HAP-1 (cell line): ENCODE measurements around the gene ITFG2.

Experiments used
- DNase-seq, 2 experiments: peaks; one replicate each; pipeline ENCODE4 v3.0.0-alpha.2; 2016 to 2020; ENCODE audit warnings: low spot score in 2 of 2
- H3K27me3 ChIP-seq: fragments of 250-450 bp; sonication (Bioruptor Pico); 2 replicates; pipeline ENCODE4 v1.5.1; 2020; ENCODE audit warnings: low read depth, mild to moderate bottlenecking, moderate library complexity
- H3K36me3 ChIP-seq: fragments of 250-450 bp; sonication (Bioruptor Pico); replicated peaks from 2 replicates; pipeline ENCODE4 v1.5.1; 2020; ENCODE audit warnings: mild to moderate bottlenecking
- H3K4me1 ChIP-seq: fragments of 250-450 bp; sonication (Bioruptor Pico); 2 replicates; pipeline ENCODE4 v1.5.1; 2020; ENCODE audit warnings: mild to moderate bottlenecking
- H3K4me3 ChIP-seq: fragments of 250-450 bp; sonication (Bioruptor Pico); 2 replicates; pipeline ENCODE4 v1.5.1; 2020; ENCODE audit warnings: mild to moderate bottlenecking, moderate library complexity
- H3K9me3 ChIP-seq: fragments of 250-450 bp; sonication (Bioruptor Pico); 2 replicates; pipeline ENCODE4 v1.5.1; 2020; ENCODE audit warnings: mild to moderate bottlenecking, moderate library complexity
- in situ Hi-C: fragments of 300-500 bp; cut with MboI; formaldehyde crosslinking; loops from 3 replicates; pipeline ENCODE4 v1.14.3; 2020; ENCODE audit warnings: low sequenced_read_pairs, inconsistent platforms, mixed read lengths

The ITFG2 gene

GRCh38 chr12:2801044-2801783 is 11.3 kb upstream of the ITFG2 start:
- Histone ChIP-seq H3K36me3 (peaks cover 100% of the 10 kb centered on the region), H3K9me3 (no peaks in the 10 kb centered on the region), H3K4me3 (no peak overlapping the region), H3K4me1 (peaks cover 7% of the 10 kb centered on the region), H3K27me3 (no peaks in the 10 kb centered on the region)
- in situ Hi-C loops = no loop called here
- DNase-seq = no peak

- H3K9me3 ChIP-seq = no peaks in the 10 kb centered on the region
These were observed 8.7 kb upstream of the ITFG2 start for GRCh38 chr12:2803635-2804392.

GRCh38 chr12:2804393-2805142 is 7.9 kb upstream of the ITFG2 start:
- Histone ChIP-seq H3K36me3 (peaks cover 74% of the 10 kb centered on the region), H3K27me3 (no peaks in the 10 kb centered on the region), H3K4me1 (no peaks in the 10 kb centered on the region), H3K9me3 (no peaks in the 10 kb centered on the region), H3K4me3 (no peak overlapping the region)
- DNase-seq = no peak
- in situ Hi-C loops = no loop called here

More at GRCh38 chr12:2803635-2804392, 8.7 kb upstream of the ITFG2 start:
- Histone ChIP-seq H3K4me3 (no peak overlapping the region), H3K27me3 (no peaks in the 10 kb centered on the region), H3K36me3 (peaks cover 81% of the 10 kb centered on the region), H3K4me1 (no peaks in the 10 kb centered on the region)
- in situ Hi-C loops = no loop called here
- DNase-seq = no peak

DNA sequence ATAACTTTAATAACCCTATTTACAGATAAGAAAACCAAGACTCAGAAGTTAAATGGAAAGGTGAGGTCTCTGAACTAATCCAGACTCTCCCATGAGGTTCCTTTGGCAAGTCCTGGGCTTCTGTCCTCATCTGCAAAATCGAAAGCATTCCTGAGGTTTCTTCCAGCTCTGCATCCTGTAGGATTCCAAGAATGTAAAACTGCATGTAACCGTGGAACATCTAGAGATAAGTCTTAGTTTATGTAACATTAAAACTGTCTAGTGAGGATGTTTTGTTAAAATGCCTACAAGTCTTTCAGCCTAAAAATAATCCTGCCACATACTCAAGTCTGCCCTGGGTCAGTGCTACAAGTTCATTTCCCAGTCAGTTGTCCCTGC is 7.3 kb upstream of the ITFG2 start:
- DNase-seq = no peak
- Histone ChIP-seq H3K4me1 (no peaks in the 10 kb centered on the region), H3K9me3 (no peaks in the 10 kb centered on the region), H3K27me3 (no peaks in the 10 kb centered on the region), H3K36me3 (peaks cover 68% of the 10 kb centered on the region), H3K4me3 (no peak overlapping the region)
- in situ Hi-C loops = no loop called here

- in situ Hi-C loops = no loop called here
These were observed 5.8 kb upstream of the ITFG2 start for GRCh38 chr12:2806700-2807099.

DNA sequence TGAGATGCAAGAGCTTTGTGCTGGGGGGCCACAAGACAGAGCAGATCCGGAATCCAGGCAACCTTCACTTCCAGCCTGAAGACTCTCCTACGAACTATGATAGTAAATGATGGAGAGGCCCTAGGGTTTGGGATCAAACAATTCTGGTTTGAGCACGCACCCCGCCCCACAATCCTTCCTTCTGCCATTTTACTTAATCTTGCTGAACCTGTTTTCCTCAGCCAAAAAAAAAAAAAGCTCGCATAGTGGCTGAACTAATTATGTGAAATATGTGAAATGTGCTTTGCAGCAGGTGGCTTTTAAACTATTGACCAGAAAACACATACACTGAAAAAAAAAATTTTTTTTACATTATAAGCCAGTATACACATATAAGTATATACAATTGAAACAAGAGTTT is 667 bp upstream of the ITFG2 start:
- Histone ChIP-seq H3K36me3 (peaks cover 13% of the 10 kb centered on the region), H3K27me3 (no peaks in the 10 kb centered on the region), H3K4me1 (peaks cover 4% of the 10 kb centered on the region), H3K4me3 (peak overlapping the region; percentile 94), H3K9me3 (no peaks in the 10 kb centered on the region)
- in situ Hi-C loops = no loop called here
- DNase-seq = no peak

More at GRCh38 chr12:2806700-2807099, 5.8 kb upstream of the ITFG2 start:
- Histone ChIP-seq H3K9me3 (no peaks in the 10 kb centered on the region), H3K27me3 (no peaks in the 10 kb centered on the region), H3K4me3 (no peak overlapping the region), H3K4me1 (no peaks in the 10 kb centered on the region; the same call in 1 of the 2 replicates), H3K36me3 (peaks cover 52% of the 10 kb centered on the region)
- DNase-seq = no peak

GRCh38 chr12:2813214-2814185 is 1.0 kb downstream of the ITFG2 start:
- Histone ChIP-seq H3K9me3 (no peaks in the 10 kb centered on the region), H3K27me3 (no peaks in the 10 kb centered on the region), H3K36me3 (peaks cover 20% of the 10 kb centered on the region), H3K4me3 (peak overlapping the region; percentile 94), H3K4me1 (peaks cover 4% of the 10 kb centered on the region)
- peak; percentile 68 to 81 for DNase-seq
- in situ Hi-C loops = no loop called here

DNA sequence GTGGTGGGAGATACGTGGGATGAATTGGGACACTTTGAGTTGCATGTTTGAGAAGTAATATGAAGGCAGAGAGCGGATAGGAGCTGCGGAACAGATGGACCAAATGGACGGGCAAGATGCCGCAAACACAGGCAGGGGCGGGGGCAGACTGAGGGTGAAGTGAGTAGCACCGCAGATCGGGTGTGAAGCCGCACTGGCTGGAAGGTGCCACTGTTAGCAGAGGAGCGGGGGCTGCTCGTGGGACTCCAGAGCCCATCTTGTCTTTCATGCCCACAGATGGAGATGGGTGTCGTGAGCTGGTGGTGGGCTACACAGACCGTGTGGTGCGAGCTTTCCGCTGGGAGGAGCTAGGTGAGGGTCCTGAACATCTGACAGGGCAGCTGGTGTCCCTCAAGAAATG is 7.3 kb downstream of the ITFG2 start:
- peaks cover under 1% of the 10 kb centered on the region for H3K4me1 ChIP-seq
- H3K9me3 ChIP-seq = no peaks in the 10 kb centered on the region
- no peak overlapping the region for H3K4me3 ChIP-seq
- peaks cover 63% of the 10 kb centered on the region for H3K36me3 ChIP-seq
- DNase-seq = no peak
- H3K27me3 ChIP-seq = no peaks in the 10 kb centered on the region
- in situ Hi-C loops = no loop called here

DNA sequence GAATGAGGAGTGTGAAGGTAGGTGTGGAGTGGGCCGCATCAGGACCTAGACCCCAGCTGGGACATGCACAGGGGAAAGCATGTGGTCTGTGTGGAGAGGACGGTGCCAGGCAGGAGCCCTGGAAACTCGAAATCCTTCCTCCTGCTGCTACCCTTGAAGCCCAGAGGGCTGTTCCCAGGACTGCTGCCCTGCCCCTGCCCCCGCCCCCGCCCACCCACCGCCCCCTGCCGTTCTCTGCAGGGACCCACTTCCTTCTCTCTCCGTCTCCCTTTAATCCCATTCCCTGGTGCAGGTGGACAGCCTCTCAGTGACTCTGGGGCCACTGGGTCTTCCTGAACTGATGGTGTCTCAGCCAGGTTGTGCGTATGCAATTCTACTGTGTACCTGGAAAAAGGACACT is 8.0 kb downstream of the ITFG2 start:
- Histone ChIP-seq H3K27me3 (no peaks in the 10 kb centered on the region), H3K4me3 (no peak overlapping the region), H3K36me3 (peaks cover 65% of the 10 kb centered on the region), H3K9me3 (no peaks in the 10 kb centered on the region), H3K4me1 (peaks cover 3% of the 10 kb centered on the region)
- in situ Hi-C loops = no loop called here
- no peak for DNase-seq

DNA sequence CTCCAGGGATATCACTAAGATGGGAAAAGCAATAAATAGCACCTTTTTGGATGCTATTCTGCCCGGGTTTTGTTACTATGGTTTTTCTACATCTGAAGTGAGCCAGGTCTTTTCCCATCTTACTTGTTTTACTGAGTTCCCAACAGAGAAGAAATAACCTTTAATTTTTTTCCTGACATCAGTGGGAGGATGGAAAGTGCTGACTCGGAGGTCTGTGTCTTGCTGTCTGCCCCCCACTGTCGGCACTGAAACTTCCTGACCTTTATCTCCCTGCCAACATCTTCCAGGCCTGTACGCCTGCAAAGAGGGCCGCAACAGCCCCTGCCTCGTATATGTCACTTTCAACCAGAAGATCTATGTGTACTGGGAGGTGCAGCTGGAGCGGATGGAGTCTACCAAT is 11.0 kb downstream of the ITFG2 start:
- no peak for DNase-seq
- H3K4me1 ChIP-seq = peaks cover 3% of the 10 kb centered on the region
- peaks cover 79% of the 10 kb centered on the region for H3K36me3 ChIP-seq
- in situ Hi-C loops = no loop called here
- no peaks in the 10 kb centered on the region for H3K9me3 ChIP-seq
- H3K4me3 ChIP-seq = no peak overlapping the region
- no peaks in the 10 kb centered on the region for H3K27me3 ChIP-seq

DNA sequence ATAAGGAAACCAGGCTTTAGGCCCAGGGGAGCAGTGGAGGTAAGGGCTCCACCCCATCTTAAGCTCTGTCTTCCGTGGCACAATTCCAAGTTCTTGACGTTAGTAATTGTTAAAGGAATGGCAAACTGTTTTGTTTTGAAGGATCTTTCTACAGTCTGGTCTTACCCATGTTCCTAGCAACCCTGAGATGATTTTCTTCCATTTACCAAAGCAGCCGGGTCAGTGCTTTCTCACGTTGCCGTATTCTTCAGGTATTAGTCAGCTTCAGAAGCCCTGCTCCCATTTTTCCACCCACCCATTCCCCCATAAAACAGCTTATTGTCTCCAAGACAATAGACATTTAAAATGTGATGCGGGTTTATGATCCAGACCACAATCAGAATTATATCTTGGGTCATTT is 12.1 kb downstream of the ITFG2 start:
- Histone ChIP-seq H3K4me3 (no peak overlapping the region), H3K4me1 (peaks cover 3% of the 10 kb centered on the region), H3K36me3 (peaks cover 86% of the 10 kb centered on the region), H3K9me3 (no peaks in the 10 kb centered on the region), H3K27me3 (no peaks in the 10 kb centered on the region)
- DNase-seq = no peak
- in situ Hi-C loops = no loop called here

DNA sequence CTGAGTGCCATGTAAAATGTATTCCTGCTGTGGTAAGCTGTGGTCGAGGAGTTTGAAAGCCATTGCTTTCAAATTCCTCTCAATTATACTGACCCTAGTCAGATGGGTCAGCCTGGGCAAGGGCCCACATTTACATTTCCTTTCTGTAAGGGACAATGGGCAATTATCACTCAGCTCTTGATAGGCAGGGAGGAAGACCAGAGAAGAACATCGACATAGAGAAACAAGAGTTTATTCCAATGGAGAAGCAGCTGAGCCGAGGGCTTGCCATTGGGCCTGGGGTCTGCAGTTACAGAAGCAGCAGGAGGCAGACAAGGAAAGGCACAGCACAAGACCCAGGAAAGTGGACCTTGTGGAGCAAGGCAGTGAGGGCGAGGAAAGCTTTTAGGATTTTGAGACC is 12.7 kb downstream of the ITFG2 start:
- H3K36me3 ChIP-seq = peaks cover 86% of the 10 kb centered on the region
- H3K4me3 ChIP-seq = no peak overlapping the region
- in situ Hi-C loops = no loop called here
- no peaks in the 10 kb centered on the region for H3K9me3 ChIP-seq
- peaks cover 3% of the 10 kb centered on the region for H3K4me1 ChIP-seq
- DNase-seq = no peak
- H3K27me3 ChIP-seq = no peaks in the 10 kb centered on the region

DNA sequence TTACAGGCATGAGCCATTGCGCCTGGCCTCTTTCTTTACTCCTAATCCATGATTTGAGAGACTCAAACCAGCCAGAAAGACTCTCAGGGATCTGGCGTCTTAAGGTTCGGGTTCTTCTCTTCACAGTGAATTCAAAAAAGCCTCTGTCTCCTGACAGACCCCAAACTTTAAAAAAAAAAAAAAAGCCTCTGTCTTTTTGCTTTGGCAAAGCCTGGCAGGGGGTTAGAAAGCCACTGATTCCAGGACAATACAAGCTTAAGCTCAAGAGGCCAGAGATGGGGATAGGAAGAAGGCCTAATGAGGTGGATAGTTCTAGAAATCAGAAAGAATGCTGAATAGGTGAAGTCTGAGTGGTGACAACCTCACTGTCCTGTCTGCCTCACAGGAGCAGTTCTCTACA is 13.6 kb downstream of the ITFG2 start:
- H3K36me3 ChIP-seq = peaks cover 86% of the 10 kb centered on the region
- DNase-seq = no peak
- H3K27me3 ChIP-seq = no peaks in the 10 kb centered on the region
- H3K9me3 ChIP-seq = no peaks in the 10 kb centered on the region
- peaks cover 3% of the 10 kb centered on the region for H3K4me1 ChIP-seq
- in situ Hi-C loops = no loop called here
- no peak overlapping the region for H3K4me3 ChIP-seq
